ENCODE measurements around the gene PIRT. TPM values are rescaled to one million over a fixed set of nuclear protein-coding genes. Genes with fewer than 3 reads are reported as not detected.

The PIRT gene
- total RNA-seq, 1 experiment from 2014 or later: not detected

DNA sequence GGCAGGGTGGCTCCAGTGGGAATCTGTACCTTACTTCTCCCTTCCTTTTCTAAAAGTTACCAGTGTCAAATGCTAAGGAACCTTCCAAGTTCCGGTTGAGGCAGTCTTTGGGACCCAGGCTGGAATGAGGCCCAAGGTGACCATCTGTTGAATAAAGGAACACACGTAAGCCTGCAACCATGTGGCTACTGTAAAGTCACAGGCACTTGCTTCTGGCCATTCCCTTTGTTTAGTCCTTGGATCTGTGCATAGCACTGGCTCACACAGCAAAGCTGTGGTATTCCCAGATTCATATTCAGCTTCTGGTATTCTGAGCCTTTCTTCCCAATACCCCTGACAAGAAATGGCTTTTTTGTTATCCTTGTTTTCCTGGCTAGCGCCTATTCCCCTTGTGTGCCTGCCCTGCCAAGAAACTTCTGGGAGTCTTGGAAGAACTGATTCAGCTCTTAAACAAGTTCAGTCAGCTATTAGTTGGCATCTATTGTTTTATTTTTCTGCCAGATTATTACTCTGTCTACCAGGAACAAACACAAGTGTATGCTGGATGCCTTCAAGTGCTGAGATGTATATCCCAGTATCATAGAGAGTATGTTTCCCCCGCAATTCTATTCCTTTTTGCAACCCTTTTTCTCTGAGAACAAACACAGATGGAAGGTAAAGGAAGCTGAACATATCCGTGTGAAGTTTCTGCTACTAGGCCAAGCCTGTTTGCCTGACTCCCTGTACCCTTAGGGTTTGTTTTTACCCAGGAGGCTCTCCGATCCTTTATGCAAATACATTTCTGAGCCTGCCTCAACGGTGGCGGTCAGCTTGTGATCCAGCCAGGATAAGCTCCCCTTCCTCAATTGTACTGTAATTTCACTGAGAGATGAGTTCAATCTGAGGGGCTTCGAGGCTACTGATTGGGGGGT lies 47.1 kb downstream of the PIRT start:
- Histone ChIP-seq H3K27me3 (replicated peaks) (no peaks in the 10 kb centered on the region), H3K4me1 (replicated peaks) (no peaks in the 10 kb centered on the region), H3K27ac (no peak overlapping the region), H3K36me3 (no peaks in the 10 kb centered on the region), H3K9me3 (replicated peaks) (no peaks in the 10 kb centered on the region), H3K4me3 (no peak overlapping the region)
- no peak for DNase-seq (ENCODE audit: low read depth in 1 of 2, low spot score in 2 of 2)

DNA sequence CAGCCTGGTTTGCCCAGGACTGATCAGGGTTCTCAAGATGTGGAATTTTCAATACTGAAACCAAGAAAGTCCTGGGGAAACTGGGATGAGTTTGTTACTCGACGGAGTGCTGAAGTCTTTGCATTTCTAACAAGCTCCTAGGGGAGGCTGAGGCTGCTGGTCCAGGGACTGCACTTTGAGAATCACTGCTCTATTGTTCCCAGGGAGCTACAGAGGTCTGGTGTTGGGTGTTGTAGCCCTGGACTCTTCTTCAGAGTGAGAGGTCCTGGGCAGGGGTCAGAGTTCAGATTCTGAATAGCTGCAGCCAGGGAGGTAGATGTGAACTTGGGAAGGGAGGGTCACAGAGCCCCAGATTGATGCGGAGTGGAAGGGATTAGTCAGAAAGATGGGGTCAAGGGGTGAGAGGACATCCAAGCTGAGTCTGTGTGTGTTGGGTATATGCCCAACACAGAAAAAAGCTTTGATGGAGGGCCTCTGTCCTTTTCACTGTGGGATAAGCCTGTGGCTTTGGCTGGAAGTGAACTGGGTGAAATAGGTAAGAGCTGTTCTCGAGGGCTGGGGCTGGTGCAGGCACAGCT lies 48.1 kb downstream of the PIRT start:
- Histone ChIP-seq H3K9me3 (replicated peaks) (no peaks in the 10 kb centered on the region), H3K4me1 (replicated peaks) (no peaks in the 10 kb centered on the region), H3K27me3 (replicated peaks) (no peaks in the 10 kb centered on the region), H3K27ac (no peak overlapping the region), H3K36me3 (no peaks in the 10 kb centered on the region), H3K4me3 (no peak overlapping the region)
- DNase-seq (ENCODE audit: low read depth in 1 of 2, low spot score in 2 of 2): no peak

DNA sequence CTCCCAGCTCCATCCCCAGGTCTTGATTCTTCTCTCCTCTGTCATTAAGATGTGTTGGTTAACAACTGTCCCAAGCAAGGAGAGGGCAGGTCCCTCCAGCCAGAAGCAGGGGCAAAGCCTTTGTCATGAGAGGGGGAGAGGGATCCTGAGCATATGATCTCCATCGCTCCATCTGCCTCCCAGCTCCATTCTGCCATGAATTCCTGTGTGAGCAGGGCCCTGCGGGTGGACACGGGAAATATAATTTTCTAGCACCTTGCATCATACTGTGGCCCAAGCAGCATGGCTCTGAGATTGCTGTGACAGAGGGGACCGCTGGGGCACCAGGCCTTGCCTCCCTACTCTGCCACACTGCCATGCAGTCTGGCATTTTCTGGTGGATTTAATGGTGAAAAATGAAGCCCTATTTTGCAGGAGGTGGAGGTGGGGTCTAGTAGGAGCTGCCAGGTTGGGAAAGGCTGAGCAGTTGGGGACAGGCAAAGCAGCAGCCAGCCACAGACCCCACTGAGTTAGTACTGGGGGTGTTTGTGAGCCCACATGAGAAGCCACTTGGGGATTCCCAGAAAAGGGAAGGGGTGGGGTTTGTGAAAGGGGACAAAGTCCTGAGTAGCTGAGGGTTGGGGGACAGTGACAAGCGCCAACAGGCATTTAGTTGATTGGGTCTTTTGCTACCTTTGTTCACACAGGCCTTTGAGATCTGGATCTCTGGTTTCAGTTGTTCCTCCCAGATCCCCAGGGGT lies 50.4 kb downstream of the PIRT start:
- no peaks in the 10 kb centered on the region for H3K36me3 ChIP-seq
- H3K4me1 ChIP-seq (replicated peaks): no peaks in the 10 kb centered on the region
- no peak for DNase-seq (ENCODE audit: low read depth in 1 of 2, low spot score in 2 of 2)
- H3K27ac ChIP-seq: no peak overlapping the region
- no peaks in the 10 kb centered on the region for H3K27me3 ChIP-seq (replicated peaks)
- no peaks in the 10 kb centered on the region for H3K9me3 ChIP-seq (replicated peaks)
- H3K4me3 ChIP-seq: no peak overlapping the region

DNA sequence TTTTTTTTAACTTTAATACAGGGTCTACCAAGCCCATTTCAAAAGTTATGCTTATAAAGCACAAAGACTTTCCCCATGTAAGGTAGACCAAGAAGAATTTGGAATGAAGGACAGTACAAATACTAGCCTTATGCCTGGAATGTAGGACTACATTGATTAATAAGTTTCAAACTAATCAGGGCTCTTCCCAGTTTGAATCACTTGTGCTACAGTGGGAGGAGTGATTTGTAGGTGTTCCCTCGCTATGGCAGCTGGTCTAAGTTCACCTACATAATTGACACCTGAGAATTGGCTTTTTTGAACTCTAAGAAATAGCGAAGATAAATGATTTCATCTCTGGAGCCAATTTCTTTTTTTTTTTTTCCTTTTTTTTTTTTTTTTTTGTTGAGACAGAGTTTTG lies 52.6 kb downstream of the PIRT start:
- no peak for DNase-seq (ENCODE audit: low read depth in 1 of 2, low spot score in 2 of 2)
- Histone ChIP-seq H3K27me3 (replicated peaks) (no peaks in the 10 kb centered on the region), H3K4me3 (no peak overlapping the region), H3K27ac (no peak overlapping the region), H3K9me3 (replicated peaks) (no peaks in the 10 kb centered on the region), H3K4me1 (replicated peaks) (no peaks in the 10 kb centered on the region), H3K36me3 (no peaks in the 10 kb centered on the region)

DNA sequence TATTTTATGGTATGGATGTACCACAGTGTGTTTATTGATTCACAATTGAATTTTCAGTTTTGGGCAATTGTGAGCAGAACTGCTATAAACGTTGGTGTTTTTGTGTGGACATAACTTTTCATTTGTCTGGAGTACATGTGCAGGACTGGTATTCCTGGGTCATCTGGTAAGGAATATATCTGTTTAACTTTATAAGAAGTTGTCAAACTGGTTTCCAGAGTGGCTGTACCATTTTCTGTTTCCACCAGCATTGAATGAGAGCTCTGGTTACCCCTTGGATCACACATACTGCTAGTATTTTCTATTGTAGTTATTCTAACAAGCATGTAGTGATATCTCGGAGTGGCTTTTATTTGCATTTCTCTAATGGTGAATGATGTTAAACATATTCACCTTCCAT lies 58.3 kb downstream of the PIRT start:
- no peaks in the 10 kb centered on the region for H3K4me1 ChIP-seq (replicated peaks)
- H3K27me3 ChIP-seq (replicated peaks): no peaks in the 10 kb centered on the region
- no peaks in the 10 kb centered on the region for H3K36me3 ChIP-seq
- no peaks in the 10 kb centered on the region for H3K9me3 ChIP-seq (replicated peaks)
- H3K4me3 ChIP-seq: no peak overlapping the region
- DNase-seq (ENCODE audit: low read depth in 1 of 2, low spot score in 2 of 2): no peak
- H3K27ac ChIP-seq: no peak overlapping the region

DNA sequence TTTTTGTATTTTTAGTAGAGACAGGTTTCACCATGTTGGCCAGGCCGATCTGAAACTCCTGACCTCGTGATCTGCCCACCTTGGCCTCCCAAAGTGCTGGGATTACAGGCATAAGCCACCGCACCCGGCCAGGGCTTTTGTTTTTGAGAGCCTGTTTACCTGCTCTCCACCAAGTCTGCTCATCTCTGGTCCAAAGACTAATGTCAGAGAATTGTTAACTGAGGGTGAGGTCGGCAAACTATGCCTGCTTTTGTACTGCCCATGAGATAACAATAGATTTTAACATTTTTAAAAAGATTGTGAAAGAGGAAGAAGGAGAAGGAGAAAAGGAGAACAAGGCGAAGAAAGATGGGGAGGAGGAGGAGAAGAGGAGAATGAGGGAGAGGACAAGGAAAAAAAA lies 60.0 kb downstream of the PIRT start:
- no peak for DNase-seq (ENCODE audit: low read depth in 1 of 2, low spot score in 2 of 2)
- no peaks in the 10 kb centered on the region for H3K4me1 ChIP-seq (replicated peaks)
- H3K36me3 ChIP-seq: no peaks in the 10 kb centered on the region
- H3K4me3 ChIP-seq: no peak overlapping the region
- H3K9me3 ChIP-seq (replicated peaks): no peaks in the 10 kb centered on the region
- no peaks in the 10 kb centered on the region for H3K27me3 ChIP-seq (replicated peaks)
- no peak overlapping the region for H3K27ac ChIP-seq

DNA sequence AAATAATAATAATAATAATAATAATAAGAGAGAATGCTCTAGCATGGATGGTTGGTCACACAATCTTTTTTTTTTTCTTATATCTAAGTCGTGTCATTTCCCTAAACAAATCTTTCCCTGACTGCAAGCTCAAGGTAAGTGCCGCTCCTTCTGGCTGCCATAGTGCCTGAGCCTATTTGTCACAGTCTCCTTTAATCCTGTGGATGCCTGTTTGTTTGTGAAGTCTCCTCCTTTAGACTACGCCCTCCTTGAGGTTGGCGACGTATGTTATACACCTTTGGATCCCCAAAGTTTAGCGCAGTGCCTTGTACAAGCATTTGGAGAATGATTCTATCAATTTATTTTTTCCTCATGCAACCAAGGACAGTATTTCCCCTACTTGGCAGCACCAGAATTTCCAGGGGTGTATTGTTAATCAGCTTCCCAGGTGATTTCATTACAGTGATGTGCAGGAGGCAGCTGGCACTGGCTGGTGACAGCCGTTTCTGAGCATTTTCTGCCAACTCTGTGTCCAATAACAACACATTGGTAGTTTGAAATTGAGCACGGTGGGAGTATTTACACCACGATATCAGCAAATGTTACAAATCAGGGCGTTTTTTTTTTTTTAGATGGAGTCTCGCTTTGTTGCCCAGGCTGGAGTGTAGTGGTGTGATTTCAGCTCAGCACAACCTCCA lies 60.6 kb downstream of the PIRT start:
- Histone ChIP-seq H3K4me1 (replicated peaks) (no peaks in the 10 kb centered on the region), H3K4me3 (no peak overlapping the region), H3K36me3 (no peaks in the 10 kb centered on the region), H3K27me3 (replicated peaks) (no peaks in the 10 kb centered on the region), H3K27ac (no peak overlapping the region), H3K9me3 (replicated peaks) (peaks cover 3% of the 10 kb centered on the region; the same call in 1 of the 2 replicates)
- no peak for DNase-seq (ENCODE audit: low read depth in 1 of 2, low spot score in 2 of 2)

DNA sequence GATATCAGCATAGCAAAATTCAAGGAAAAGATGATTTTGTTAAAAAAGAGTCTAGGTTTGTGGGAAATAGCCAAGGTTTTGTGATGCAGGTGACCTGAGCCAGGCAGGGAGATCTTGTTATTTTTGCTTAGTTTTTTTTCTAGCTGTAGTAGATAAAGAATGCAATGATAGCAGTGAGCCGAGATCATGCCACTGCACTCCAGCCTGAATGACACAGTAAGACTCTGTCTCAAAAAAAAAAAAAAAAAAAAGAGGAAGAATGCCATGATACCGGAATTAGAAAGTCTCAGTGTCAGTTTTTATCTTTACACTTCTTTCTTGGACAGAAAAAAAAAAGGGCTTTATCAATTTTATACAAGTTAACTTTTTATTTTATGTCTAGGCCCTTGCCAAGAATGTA lies 61.5 kb downstream of the PIRT start:
- Histone ChIP-seq H3K4me3 (no peak overlapping the region), H3K36me3 (no peaks in the 10 kb centered on the region), H3K9me3 (replicated peaks) (peaks cover 7% of the 10 kb centered on the region; the same call in 1 of the 2 replicates), H3K27me3 (replicated peaks) (no peaks in the 10 kb centered on the region), H3K27ac (no peak overlapping the region), H3K4me1 (replicated peaks) (no peaks in the 10 kb centered on the region)
- no peak for DNase-seq (ENCODE audit: low read depth in 1 of 2, low spot score in 2 of 2)

DNA sequence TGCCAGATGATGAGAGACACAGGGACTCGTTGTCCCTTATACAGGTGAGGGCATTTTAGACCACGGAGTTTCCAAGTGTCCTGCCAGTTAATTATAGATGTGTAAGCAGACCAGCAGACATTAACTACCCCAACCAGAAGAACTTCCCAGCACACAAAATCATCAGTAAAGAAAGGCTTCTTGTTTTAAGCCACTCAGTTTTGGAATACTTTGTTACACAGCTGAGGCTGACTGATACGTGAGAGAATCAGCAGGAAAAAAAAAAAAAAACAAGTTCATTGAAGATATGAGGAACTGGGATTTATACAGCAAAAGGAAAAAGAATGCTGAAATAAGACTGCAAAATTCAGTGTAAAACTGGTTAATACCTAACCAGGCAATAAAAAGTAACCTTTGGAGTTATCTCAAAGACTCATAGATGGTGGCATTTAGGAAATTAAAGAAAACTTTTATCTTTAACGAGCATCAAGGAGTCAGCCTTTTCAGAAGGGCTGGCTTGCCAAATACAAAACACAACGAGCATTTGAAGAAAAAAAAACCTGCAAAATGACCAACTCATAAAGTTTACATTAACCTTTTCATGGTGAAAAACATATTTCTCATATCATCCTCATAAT lies 62.0 kb downstream of the PIRT start:
- no peak for DNase-seq (ENCODE audit: low read depth in 1 of 2, low spot score in 2 of 2)
- Histone ChIP-seq H3K4me3 (no peak overlapping the region), H3K36me3 (no peaks in the 10 kb centered on the region), H3K9me3 (replicated peaks) (peaks cover 7% of the 10 kb centered on the region; the same call in 1 of the 2 replicates), H3K27ac (no peak overlapping the region), H3K4me1 (replicated peaks) (no peaks in the 10 kb centered on the region), H3K27me3 (replicated peaks) (no peaks in the 10 kb centered on the region)

DNA sequence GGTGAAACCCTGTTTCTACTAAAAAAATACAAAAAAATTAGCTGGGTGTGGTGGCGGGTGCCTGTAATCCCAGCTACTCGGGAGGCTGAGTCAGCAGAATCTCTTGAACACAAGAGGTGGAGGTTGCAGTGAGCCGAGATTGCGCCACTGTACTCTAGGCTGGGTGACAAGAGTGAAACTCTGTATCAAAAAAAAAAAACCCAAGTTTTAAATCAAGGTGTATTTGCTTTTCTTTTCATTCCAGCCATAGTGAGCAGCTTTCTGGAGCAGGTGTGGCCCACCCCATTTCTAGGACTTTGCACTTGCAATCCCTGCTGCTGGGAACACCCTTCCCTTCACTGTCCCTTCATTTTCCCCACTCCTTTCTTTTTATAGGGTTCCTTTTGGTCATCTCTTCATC lies 62.8 kb downstream of the PIRT start:
- Histone ChIP-seq H3K9me3 (replicated peaks) (peaks cover 7% of the 10 kb centered on the region; the same call in 1 of the 2 replicates), H3K4me3 (no peak overlapping the region), H3K27me3 (replicated peaks) (no peaks in the 10 kb centered on the region), H3K4me1 (replicated peaks) (no peaks in the 10 kb centered on the region), H3K27ac (no peak overlapping the region), H3K36me3 (no peaks in the 10 kb centered on the region)
- DNase-seq (ENCODE audit: low read depth in 1 of 2, low spot score in 2 of 2): no peak

DNA sequence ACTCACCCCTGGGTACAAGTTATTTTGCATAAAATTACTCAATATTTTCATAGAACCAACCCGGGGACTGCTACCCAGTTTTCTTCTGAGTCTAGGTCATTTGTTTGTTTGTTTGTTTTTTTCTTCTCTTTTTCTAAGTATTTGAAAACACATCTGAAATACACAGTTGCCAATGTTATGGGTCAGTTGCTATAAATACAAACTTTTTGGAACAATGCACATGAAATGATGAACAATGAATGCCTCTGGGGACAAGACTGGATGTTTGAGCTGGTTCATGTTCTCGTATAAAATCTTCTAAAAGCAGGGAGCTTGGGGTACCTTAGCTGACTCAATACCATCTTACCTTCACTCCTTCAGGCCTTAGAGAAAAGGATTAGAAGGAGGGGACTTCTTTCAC lies 64.5 kb downstream of the PIRT start:
- Histone ChIP-seq H3K27me3 (replicated peaks) (no peaks in the 10 kb centered on the region), H3K27ac (no peak overlapping the region), H3K4me3 (no peak overlapping the region), H3K36me3 (no peaks in the 10 kb centered on the region), H3K4me1 (replicated peaks) (no peaks in the 10 kb centered on the region), H3K9me3 (replicated peaks) (peaks cover 7% of the 10 kb centered on the region; the same call in 1 of the 2 replicates)
- DNase-seq (ENCODE audit: low read depth in 1 of 2, low spot score in 2 of 2): no peak
